Colonic mucosa (tissue), 4 donors: ENCODE measurements around the gene KIF2B. TPM values are rescaled to one million over a fixed set of nuclear protein-coding genes. Genes with fewer than 3 reads are reported as not detected.
"Not testable (repeated sequence)": the region's sequence is repeated elsewhere in the genome, so short reads cannot be mapped to it uniquely, and the experiment has no call there.

ENCODE experiments used
- DNase-seq: peaks from one replicate; pipeline ENCODE4 v3.0.0-alpha.2; 2020
- H3K27ac ChIP-seq: fragments of 200-600 bp; one replicate; pipeline ENCODE4 v1.8.0; 2021
- H3K27me3 ChIP-seq: fragments of 200-600 bp; one replicate; pipeline ENCODE4 v1.8.0; 2021
- H3K36me3 ChIP-seq: fragments of 200-600 bp; one replicate; pipeline ENCODE4 v1.8.0; 2021
- H3K4me1 ChIP-seq: fragments of 200-600 bp; one replicate; pipeline ENCODE4 v1.8.0; 2021; ENCODE audit warnings: mild to moderate bottlenecking
- H3K4me3 ChIP-seq: fragments of 200-600 bp; one replicate; pipeline ENCODE4 v1.8.0; 2021
- H3K9ac ChIP-seq, 2 donors: one replicate each; pipeline ENCODE4 v1.7.0; 2013; ENCODE audit warnings: control low read depth in 2 of 2, low read depth in 2 of 2, low read length in 2 of 2
- H3K9me3 ChIP-seq: fragments of 200-600 bp; one replicate; pipeline ENCODE4 v1.8.0; 2021
- intact Hi-C: fragments of 100-400 bp; cut with DNase I; formaldehyde crosslinking; loops from one replicate; pipeline ENCODE4 v1.14.1; 2022
- total RNA-seq, 2 donors: library from RNA; stranded (reverse); fragmentation: NEBNext Ultra II Directional in 1 of 2; extraction: Animal tissue kit (Norgen Biotek cat#: 25700) in 1 of 2; gene quantifications; one replicate each; pipeline ENCODE4 v1.2.1, GENCODE V29; 2021
- TF ChIP-seq, protein P1 (sequence below): fragments of 200-600 bp; IDR thresholded peaks from one replicate; pipeline ENCODE4 v1.8.0; 2022; ENCODE audit warnings: antibody characterized with exemption, mild to moderate bottlenecking
- donor health status: healthy.
- donor health status: DM: no; HTN: no; CAD: no.
- donor health status: DM: no; HTN: no; CAD: no.

KIF2B gene
- total RNA-seq, 2 donors from 2014 or later, result not detected

DNA sequence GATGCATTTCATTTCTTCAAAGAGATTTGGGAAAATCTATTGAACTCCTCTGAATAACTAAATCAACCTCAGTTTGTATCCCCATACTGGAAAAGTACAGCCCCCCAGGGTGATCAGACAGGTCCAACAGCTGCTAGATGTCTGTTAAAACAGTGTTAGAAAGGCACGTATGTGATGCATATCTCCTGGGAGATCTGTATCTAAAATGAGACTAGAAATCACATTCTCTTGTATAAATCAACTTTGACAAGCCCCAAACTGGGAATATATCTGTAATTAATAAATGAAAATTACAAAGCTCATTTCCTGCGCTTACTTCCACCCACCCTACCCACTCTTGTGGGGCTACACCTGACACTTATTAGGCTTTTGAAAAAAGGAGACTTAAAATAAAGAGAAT is 3.8 kb upstream of the KIF2B start:
- no peak overlapping the region for H3K27ac ChIP-seq
- no peak overlapping the region for H3K9ac ChIP-seq
- H3K4me3 ChIP-seq, result no peak overlapping the region
- no peaks in the 10 kb centered on the region for H3K27me3 ChIP-seq
- H3K4me1 ChIP-seq, result no peaks in the 10 kb centered on the region
- intact Hi-C loops, result no loop called here
- TF ChIP-seq, protein P1, sequence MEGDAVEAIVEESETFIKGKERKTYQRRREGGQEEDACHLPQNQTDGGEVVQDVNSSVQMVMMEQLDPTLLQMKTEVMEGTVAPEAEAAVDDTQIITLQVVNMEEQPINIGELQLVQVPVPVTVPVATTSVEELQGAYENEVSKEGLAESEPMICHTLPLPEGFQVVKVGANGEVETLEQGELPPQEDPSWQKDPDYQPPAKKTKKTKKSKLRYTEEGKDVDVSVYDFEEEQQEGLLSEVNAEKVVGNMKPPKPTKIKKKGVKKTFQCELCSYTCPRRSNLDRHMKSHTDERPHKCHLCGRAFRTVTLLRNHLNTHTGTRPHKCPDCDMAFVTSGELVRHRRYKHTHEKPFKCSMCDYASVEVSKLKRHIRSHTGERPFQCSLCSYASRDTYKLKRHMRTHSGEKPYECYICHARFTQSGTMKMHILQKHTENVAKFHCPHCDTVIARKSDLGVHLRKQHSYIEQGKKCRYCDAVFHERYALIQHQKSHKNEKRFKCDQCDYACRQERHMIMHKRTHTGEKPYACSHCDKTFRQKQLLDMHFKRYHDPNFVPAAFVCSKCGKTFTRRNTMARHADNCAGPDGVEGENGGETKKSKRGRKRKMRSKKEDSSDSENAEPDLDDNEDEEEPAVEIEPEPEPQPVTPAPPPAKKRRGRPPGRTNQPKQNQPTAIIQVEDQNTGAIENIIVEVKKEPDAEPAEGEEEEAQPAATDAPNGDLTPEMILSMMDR, result no peak
- no peaks in the 10 kb centered on the region for H3K36me3 ChIP-seq
- no peaks in the 10 kb centered on the region for H3K9me3 ChIP-seq
- DNase-seq, result no peak

GRCh38 chr17:53819956-53820355 is 2.8 kb upstream of the KIF2B start:
- intact Hi-C loops, result no loop called here
- Histone ChIP-seq H3K9ac (no peak overlapping the region), H3K9me3 (no peaks in the 10 kb centered on the region), H3K27me3 (no peaks in the 10 kb centered on the region), H3K4me1 (no peaks in the 10 kb centered on the region), H3K4me3 (no peak overlapping the region), H3K27ac (no peak overlapping the region), H3K36me3 (no peaks in the 10 kb centered on the region)
- TF ChIP-seq, protein P1, result no peak
- no peak for DNase-seq

DNA sequence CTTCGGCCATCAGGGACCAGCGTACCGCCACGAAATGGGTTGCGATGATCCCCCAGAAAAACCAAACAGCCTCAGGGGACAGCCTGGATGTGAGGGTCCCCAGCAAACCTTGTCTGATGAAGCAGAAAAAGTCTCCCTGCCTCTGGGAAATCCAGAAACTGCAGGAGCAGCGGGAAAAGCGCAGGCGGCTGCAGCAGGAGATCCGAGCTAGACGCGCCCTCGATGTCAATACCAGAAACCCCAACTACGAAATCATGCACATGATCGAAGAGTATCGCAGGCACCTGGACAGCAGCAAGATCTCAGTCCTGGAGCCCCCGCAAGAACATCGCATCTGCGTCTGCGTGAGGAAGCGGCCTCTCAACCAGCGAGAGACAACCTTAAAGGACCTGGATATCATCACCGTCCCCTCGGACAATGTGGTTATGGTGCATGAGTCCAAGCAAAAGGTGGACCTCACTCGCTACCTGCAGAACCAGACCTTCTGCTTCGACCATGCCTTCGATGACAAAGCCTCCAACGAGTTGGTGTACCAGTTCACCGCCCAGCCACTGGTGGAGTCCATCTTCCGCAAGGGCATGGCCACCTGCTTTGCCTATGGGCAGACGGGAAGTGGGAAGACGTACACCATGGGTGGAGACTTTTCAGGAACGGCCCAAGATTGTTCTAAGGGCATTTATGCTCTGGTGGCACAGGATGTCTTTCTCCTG is 769 bp downstream of the KIF2B start:
- Histone ChIP-seq H3K4me1 (no peaks in the 10 kb centered on the region), H3K4me3 (no peak overlapping the region), H3K9ac (no peak overlapping the region), H3K9me3 (no peaks in the 10 kb centered on the region), H3K27me3 (no peaks in the 10 kb centered on the region), H3K36me3 (no peaks in the 10 kb centered on the region), H3K27ac (no peak overlapping the region)
- DNase-seq, result no peak
- intact Hi-C loops, result no loop called here
- TF ChIP-seq, protein P1, result no peak

DNA sequence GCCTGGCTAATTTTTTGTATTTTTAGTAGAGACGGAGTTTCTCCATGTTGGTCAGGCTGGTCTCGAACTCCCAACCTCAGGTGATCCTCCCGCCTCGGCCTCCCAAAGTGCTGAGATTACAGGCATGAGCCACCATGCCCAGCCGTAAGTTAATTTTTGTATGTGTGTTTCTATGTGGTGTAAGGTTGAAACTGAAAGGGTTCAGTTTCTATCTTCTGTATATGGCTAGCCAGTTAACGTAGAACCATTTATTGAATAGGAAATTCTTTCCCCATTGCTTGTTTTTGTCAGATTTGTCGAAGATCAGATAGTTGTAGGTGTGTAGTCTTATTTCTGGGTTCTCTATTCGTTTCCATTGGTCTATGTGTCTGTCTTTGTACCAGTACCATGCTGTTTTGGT is 12.0 kb downstream of the KIF2B start:
- intact Hi-C loops, result not testable (repeated sequence)

GRCh38 chr17:53837131-53837530 is 14.4 kb downstream of the KIF2B start:
- Histone ChIP-seq H3K9me3 (no peaks in the 10 kb centered on the region), H3K27me3 (no peaks in the 10 kb centered on the region), H3K4me3 (no peak overlapping the region), H3K4me1 (no peaks in the 10 kb centered on the region), H3K27ac (no peak overlapping the region), H3K36me3 (no peaks in the 10 kb centered on the region), H3K9ac (no peak overlapping the region)
- intact Hi-C loops, result no loop called here
- TF ChIP-seq, protein P1, result no peak
- no peak for DNase-seq

More for the DNA sequence above, 12.0 kb downstream of the KIF2B start:
- DNase-seq, H3K4me1 ChIP-seq, H3K9ac ChIP-seq, H3K4me3 ChIP-seq, H3K9me3 ChIP-seq, H3K36me3 ChIP-seq, H3K27ac ChIP-seq, H3K27me3 ChIP-seq: not testable (repeated sequence)

- no peaks in the 10 kb centered on the region for H3K9me3 ChIP-seq
- DNase-seq, result no peak
- TF ChIP-seq, protein P1, result no peak
- no peak overlapping the region for H3K4me3 ChIP-seq
- no peaks in the 10 kb centered on the region for H3K4me1 ChIP-seq
- no peaks in the 10 kb centered on the region for H3K36me3 ChIP-seq
- no peaks in the 10 kb centered on the region for H3K27me3 ChIP-seq
- H3K9ac ChIP-seq, result no peak overlapping the region
- no peak overlapping the region for H3K27ac ChIP-seq
- intact Hi-C loops, result no loop called here
Measured at GRCh38 chr17:53844491-53845107, 21.9 kb downstream of the KIF2B start.

GRCh38 chr17:53871128-53871527 is 48.4 kb downstream of the KIF2B start:
- H3K9ac ChIP-seq, H3K36me3 ChIP-seq, H3K27me3 ChIP-seq, H3K27ac ChIP-seq, H3K4me1 ChIP-seq, H3K4me3 ChIP-seq, H3K9me3 ChIP-seq, intact Hi-C loops, DNase-seq: not testable (repeated sequence)
